HG03064 (cell line): ENCODE results near the gene TUBA3D.
"Not testable (repeated sequence)": the region's sequence is repeated elsewhere in the genome, so short reads cannot be mapped to it uniquely, and the experiment has no call there.

Experiments
- ATAC-seq: cut with Tn5 transposase; IDR thresholded peaks from one replicate; pipeline ENCODE4 v1.9.1; 2021; ENCODE audit warnings: low read depth; ENCODE audit not compliant: unreplicated experiment

Gene TUBA3D

GRCh38 chr2:131511969-131512870, 36.3 kb downstream of the TUBA3D start:
- ATAC-seq, result not testable (repeated sequence)

GRCh38 chr2:131514408-131515166, 38.7 kb downstream of the TUBA3D start:
- peak; percentile 68 for ATAC-seq

- not testable (repeated sequence) for ATAC-seq
These were observed 39.3 kb downstream of the TUBA3D start for GRCh38 chr2:131515235-131515634.

GRCh38 chr2:131516011-131516410, 40.1 kb downstream of the TUBA3D start:
- no peak for ATAC-seq

- not testable (repeated sequence) for ATAC-seq
These were observed 40.7 kb downstream of the TUBA3D start for GRCh38 chr2:131516621-131517020.

- ATAC-seq, result no peak
These were observed 41.4 kb downstream of the TUBA3D start for GRCh38 chr2:131517106-131517831.

GRCh38 chr2:131517856-131518255, 41.9 kb downstream of the TUBA3D start:
- not testable (repeated sequence) for ATAC-seq

- ATAC-seq, result not testable (repeated sequence)
These were observed 42.6 kb downstream of the TUBA3D start for GRCh38 chr2:131518531-131518930.

GRCh38 chr2:131519466-131519865, 43.5 kb downstream of the TUBA3D start:
- no peak for ATAC-seq

GRCh38 chr2:131519871-131520470, 44.1 kb downstream of the TUBA3D start:
- not testable (repeated sequence) for ATAC-seq

- ATAC-seq, result no peak
These were observed 44.6 kb downstream of the TUBA3D start for GRCh38 chr2:131520526-131520925.

GRCh38 chr2:131521524-131521923, 45.6 kb downstream of the TUBA3D start:
- not testable (repeated sequence) for ATAC-seq

GRCh38 chr2:131521961-131522781, 46.3 kb downstream of the TUBA3D start:
- no peak for ATAC-seq

GRCh38 chr2:131525256-131525655, 49.3 kb downstream of the TUBA3D start:
- not testable (repeated sequence) for ATAC-seq

- ATAC-seq, result peak; percentile 88
These were observed 51.4 kb downstream of the TUBA3D start, which contains the start of gene CCDC74A for GRCh38 chr2:131527131-131528001. CCDC74A (plus strand) TSS chr2:131527888; CDS start chr2:131527971, 83 bp downstream.

- peak; percentile 55 for ATAC-seq
These were observed 53.3 kb downstream of the TUBA3D start for GRCh38 chr2:131528981-131529863.

- ATAC-seq, result peak; percentile 5
These were observed 54.0 kb downstream of the TUBA3D start for GRCh38 chr2:131529864-131530445.
